ENCODE measurements around the gene ANKRD40. TPM values are rescaled to one million over a fixed set of nuclear protein-coding genes. Genes with fewer than 3 reads are reported as not detected.
"Not testable (repeated sequence)": the region's sequence is repeated elsewhere in the genome, so short reads cannot be mapped to it uniquely, and the experiment has no call there.

The ANKRD40 gene
- total RNA-seq, 1 experiment from 2014 or later, result 44.3 TPM

- DNase-seq (ENCODE audit: low read depth), result peak; percentile 29
- in situ Hi-C loops (cut with HindIII; ENCODE audit: low pct_unique_long_range_greater_than_20kb, low sequenced_read_pairs), result no loop called here
Observed at GRCh38 chr17:50689956-50690886, 17.5 kb downstream of the ANKRD40 start.

GRCh38 chr17:50689251-50689650, 18.5 kb downstream of the ANKRD40 start:
- DNase-seq (ENCODE audit: low read depth), result peak; percentile 93
- in situ Hi-C loops (cut with HindIII; ENCODE audit: low pct_unique_long_range_greater_than_20kb, low sequenced_read_pairs), result no loop called here

GRCh38 chr17:50688245-50688644, 19.5 kb downstream of the ANKRD40 start:
- peak; percentile 63 for DNase-seq (ENCODE audit: low read depth)
- in situ Hi-C loops (cut with HindIII; ENCODE audit: low pct_unique_long_range_greater_than_20kb, low sequenced_read_pairs), result no loop called here

GRCh38 chr17:50687200-50688066, 20.3 kb downstream of the ANKRD40 start:
- in situ Hi-C loops (cut with HindIII; ENCODE audit: low pct_unique_long_range_greater_than_20kb, low sequenced_read_pairs), result no loop called here
- no peak for DNase-seq (ENCODE audit: low read depth)

- in situ Hi-C loops (cut with HindIII; ENCODE audit: low pct_unique_long_range_greater_than_20kb, low sequenced_read_pairs), result no loop called here
- peak; percentile 95 for DNase-seq (ENCODE audit: low read depth)
Observed at GRCh38 chr17:50686494-50687199, 21.1 kb downstream of the ANKRD40 start.

GRCh38 chr17:50685691-50686493, 21.8 kb downstream of the ANKRD40 start:
- no peak for DNase-seq (ENCODE audit: low read depth)
- in situ Hi-C loops (cut with HindIII; ENCODE audit: low pct_unique_long_range_greater_than_20kb, low sequenced_read_pairs), result no loop called here

GRCh38 chr17:50685334-50685665, 22.4 kb downstream of the ANKRD40 start:
- DNase-seq (ENCODE audit: low read depth), result no peak
- in situ Hi-C loops (cut with HindIII; ENCODE audit: low pct_unique_long_range_greater_than_20kb, low sequenced_read_pairs), result no loop called here

GRCh38 chr17:50684612-50685333, 22.9 kb downstream of the ANKRD40 start:
- in situ Hi-C loops (cut with HindIII; ENCODE audit: low pct_unique_long_range_greater_than_20kb, low sequenced_read_pairs), result no loop called here
- DNase-seq (ENCODE audit: low read depth), result peak; percentile 60

GRCh38 chr17:50684288-50684611, 23.5 kb downstream of the ANKRD40 start:
- DNase-seq (ENCODE audit: low read depth), result no peak
- in situ Hi-C loops (cut with HindIII; ENCODE audit: low pct_unique_long_range_greater_than_20kb, low sequenced_read_pairs), result no loop called here

GRCh38 chr17:50683434-50684287, 24.1 kb downstream of the ANKRD40 start:
- in situ Hi-C loops (cut with HindIII; ENCODE audit: low pct_unique_long_range_greater_than_20kb, low sequenced_read_pairs), result no loop called here

GRCh38 chr17:50682938-50683337, 24.8 kb downstream of the ANKRD40 start:
- in situ Hi-C loops (cut with HindIII; ENCODE audit: low pct_unique_long_range_greater_than_20kb, low sequenced_read_pairs), result no loop called here
- no peak for DNase-seq (ENCODE audit: low read depth)

More at GRCh38 chr17:50683434-50684287, 24.1 kb downstream of the ANKRD40 start:
- DNase-seq (ENCODE audit: low read depth), result no peak

- in situ Hi-C loops (cut with HindIII; ENCODE audit: low pct_unique_long_range_greater_than_20kb, low sequenced_read_pairs), result no loop called here
- no peak for DNase-seq (ENCODE audit: low read depth)
Observed at GRCh38 chr17:50682441-50682840, 25.3 kb downstream of the ANKRD40 start.

GRCh38 chr17:50681263-50682200, 26.2 kb downstream of the ANKRD40 start:
- DNase-seq (ENCODE audit: low read depth), result peak; percentile 55
- in situ Hi-C loops (cut with HindIII; ENCODE audit: low pct_unique_long_range_greater_than_20kb, low sequenced_read_pairs), result no loop called here

- DNase-seq (ENCODE audit: low read depth); in situ Hi-C loops (cut with HindIII; ENCODE audit: low pct_unique_long_range_greater_than_20kb, low sequenced_read_pairs): not testable (repeated sequence)
Observed at GRCh38 chr17:50680543-50681262, 27.0 kb downstream of the ANKRD40 start.

GRCh38 chr17:50680126-50680525, 27.6 kb downstream of the ANKRD40 start:
- no peak for DNase-seq (ENCODE audit: low read depth)

More at GRCh38 chr17:50680126-50680525, 27.6 kb downstream of the ANKRD40 start:
- in situ Hi-C loops (cut with HindIII; ENCODE audit: low pct_unique_long_range_greater_than_20kb, low sequenced_read_pairs), result no loop called here

Measured in Caki2 (cell line).